CD4-positive, alpha-beta T cell treated with Interleukin-1 beta for 1 hour (primary cell): Measurements from ENCODE around the gene KRT33B.
"Not testable (repeated sequence)": the region's sequence is repeated elsewhere in the genome, so short reads cannot be mapped to it uniquely, and the experiment has no call there.

Experiments used
- DNase-seq, 2 donors: peaks; one replicate each; pipeline ENCODE4 v3.0.0-alpha.2; 2020 to 2022

KRT33B gene

GRCh38 chr17:41369713-41370112 lies at the start of gene KRT33B:
Gene KRT33B, minus strand, starts transcription at chr17:41369813. Its CDS starts 63 bp downstream, at chr17:41369750.
- no peak for DNase-seq

- no peak for DNase-seq
Measured at GRCh38 chr17:41418116-41418860, 48.7 kb upstream of the KRT33B start.

- DNase-seq = no peak
Measured at GRCh38 chr17:41417576-41418015, 48.0 kb upstream of the KRT33B start.

- DNase-seq = no peak
Measured at GRCh38 chr17:41417127-41417526, 47.5 kb upstream of the KRT33B start.

- DNase-seq = no peak
Measured at GRCh38 chr17:41416479-41416878, 46.9 kb upstream of the KRT33B start.

- DNase-seq = no peak
Measured at GRCh38 chr17:41415833-41416335, 46.3 kb upstream of the KRT33B start.

- DNase-seq = no peak
Measured at GRCh38 chr17:41415411-41415810, 45.8 kb upstream of the KRT33B start.

GRCh38 chr17:41413982-41414381 lies 44.4 kb upstream of the KRT33B start:
- DNase-seq = no peak

GRCh38 chr17:41413353-41413957 lies 43.8 kb upstream of the KRT33B start:
- DNase-seq = no peak

GRCh38 chr17:41411072-41411840 lies 41.6 kb upstream of the KRT33B start:
- DNase-seq = no peak

GRCh38 chr17:41407226-41407625 lies 37.6 kb upstream of the KRT33B start:
- no peak for DNase-seq

- DNase-seq = no peak
Measured at GRCh38 chr17:41406205-41406604, 36.6 kb upstream of the KRT33B start.

- DNase-seq = peak in 1 of 2 donors; percentile 22
Measured at GRCh38 chr17:41404024-41404671, 34.5 kb upstream of the KRT33B start.

- DNase-seq = no peak
Measured at GRCh38 chr17:41403404-41404023, 33.9 kb upstream of the KRT33B start.

- DNase-seq = no peak
Measured at GRCh38 chr17:41402161-41402560, 32.5 kb upstream of the KRT33B start.

GRCh38 chr17:41396996-41397660 lies 27.5 kb upstream of the KRT33B start, which contains the start of gene KRT31:
Gene KRT31, minus strand, starts transcription at chr17:41397608. Its CDS starts 69 bp downstream, at chr17:41397539.
- no peak for DNase-seq

- no peak for DNase-seq
Measured at GRCh38 chr17:41396340-41396739, 26.7 kb upstream of the KRT33B start.

- no peak for DNase-seq
Measured at GRCh38 chr17:41395611-41396010, 26.0 kb upstream of the KRT33B start.

- not testable (repeated sequence) for DNase-seq
Measured at GRCh38 chr17:41395044-41395443, 25.4 kb upstream of the KRT33B start.

GRCh38 chr17:41394254-41394996 lies 24.8 kb upstream of the KRT33B start:
- DNase-seq = no peak

- DNase-seq = no peak
Measured at GRCh38 chr17:41393826-41394225, 24.2 kb upstream of the KRT33B start.
